GM12892 (cell line): ENCODE results near the gene DOK6.

Experiments used
- POLR2A ChIP-seq: IDR thresholded peaks from 2 replicates; pipeline ENCODE4 v1.6.1; 2011; ENCODE audit warnings: low read depth, low read length, control low read depth
- POLR2AphosphoS5 ChIP-seq: IDR thresholded peaks from 2 replicates; pipeline ENCODE4 v1.6.1; 2011; ENCODE audit warnings: low read depth, low read length, control low read depth

DNA sequence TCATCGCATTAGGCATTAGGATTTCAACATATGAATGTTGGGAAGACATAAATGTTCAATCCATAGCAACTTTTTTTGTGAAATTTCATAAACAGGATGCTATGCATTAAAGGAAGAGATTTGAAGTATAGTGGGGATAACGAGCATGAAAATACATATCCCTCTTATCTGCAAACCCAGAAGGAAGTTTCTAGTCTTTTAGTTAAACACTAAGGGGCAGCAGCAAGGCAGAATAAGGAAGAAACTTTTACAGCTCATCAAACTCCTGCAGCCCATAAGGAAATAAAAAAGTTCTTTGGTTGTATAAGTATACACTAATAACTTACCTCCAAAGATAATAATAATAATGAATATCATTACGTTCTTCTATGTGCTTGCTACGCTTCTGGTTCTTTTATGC, 465.5 kb downstream of the DOK6 start:
- no peak for TF ChIP-seq POLR2A
- TF ChIP-seq POLR2AphosphoS5 = no peak
